A549 (cell line): ENCODE results near the gene CDC27. TPM values are rescaled to one million over a fixed set of nuclear protein-coding genes. Genes with fewer than 3 reads are reported as not detected.

ENCODE experiments used
- ATAC-seq, 2 experiments: fragments of 200-7000 bp in 1 of 2; fragments of >200 bp in 1 of 2; cut with Nextera tagmentation in 1 of 2; cut with Tn5 transposase in 1 of 2; 3 replicates each; pipeline versions ENCODE4 v1.8.0 to v1.9.1; 2018 to 2020; ENCODE audit warnings: mild to moderate bottlenecking in 1 of 2, moderate library complexity in 1 of 2
- CTCF ChIA-PET: fragments of 300-600 bp; sonication (Branson Sonifier 250); formaldehyde crosslinking; extraction: SDS; loops from one replicate; lab custom pipeline; 2021; ENCODE audit warnings: antibody characterized with exemption, inconsistent platforms; lab: Yijun Ruan, JAX
- POLR2A ChIA-PET: fragments of 350-600 bp; formaldehyde crosslinking; extraction: SDS; loops from one replicate; lab custom pipeline; 2021; ENCODE audit warnings: antibody characterized with exemption, inconsistent platforms; lab: Yijun Ruan, JAX
- DNase-seq, 2 experiments: peaks; one replicate each; pipeline versions ENCODE4 v3.0.0 to v3.0.0-alpha.2; 2011 to 2016; ENCODE audit warnings: low read depth in 1 of 2, low spot score in 1 of 2
- FAIRE-seq: peaks from 2 replicates; lab custom pipeline; 2011; peaks lifted over from hg19 to GRCh38; lab: Jason Lieb, UNC
- H3K27ac ChIP-seq, 2 experiments: fragments of >200 bp; sonication (Bioruptor Twin); formaldehyde crosslinking; 3 replicates each; pipeline ENCODE4 v1.5.1; 2016 to 2017
- H3K4me1 ChIP-seq: fragments of >200 bp; sonication (Bioruptor Twin); formaldehyde crosslinking; 3 replicates; pipeline ENCODE4 v1.6.1; 2016
- H3K4me2 ChIP-seq: fragments of >200 bp; sonication (Bioruptor Twin); formaldehyde crosslinking; 3 replicates; pipeline ENCODE4 v1.6.1; 2016
- H3K4me3 ChIP-seq: fragments of >200 bp; sonication (Bioruptor Twin); formaldehyde crosslinking; 3 replicates; pipeline ENCODE4 v1.5.1; 2016
- H3K9me3 ChIP-seq: fragments of >200 bp; sonication (Bioruptor Twin); formaldehyde crosslinking; 3 replicates; pipeline ENCODE4 v1.6.1; 2016
- BCL3 ChIP-seq: fragments of >200 bp; sonication (Bioruptor Twin); formaldehyde crosslinking; IDR thresholded peaks from 3 replicates; pipeline ENCODE4 v1.6.1; 2016
- CBX2 ChIP-seq: fragments of 200-600 bp; sonication (generic); IDR thresholded peaks from 2 replicates; pipeline ENCODE4 v1.6.1; 2016; ENCODE audit warnings: low read depth, mild to moderate bottlenecking, borderline replicate concordance
- CTCF ChIP-seq: fragments of >200 bp; sonication (Bioruptor Twin); formaldehyde crosslinking; IDR thresholded peaks from 3 replicates; pipeline ENCODE4 v1.5.1; 2016
- EHF ChIP-seq: fragments of 250-450 bp; sonication (Bioruptor Pico); IDR thresholded peaks from 2 replicates; pipeline ENCODE4 v1.5.0; 2020; ENCODE audit warnings: mild to moderate bottlenecking
- ESRRA ChIP-seq: fragments of 150-350 bp; IDR thresholded peaks from 2 replicates; pipeline ENCODE4 v1.6.1; 2014; ENCODE audit warnings: mild to moderate bottlenecking, low read length, borderline replicate concordance
- FOSL2 ChIP-seq, 2 experiments: fragments of 450-650 bp in 1 of 2; fragments of >200 bp in 1 of 2; sonication (Bioruptor Twin) in 1 of 2; formaldehyde crosslinking; IDR thresholded peaks; 2 replicates each; pipeline versions ENCODE4 v1.5.0 to v1.6.1; 2016 to 2020; ENCODE audit warnings: mild to moderate bottlenecking in 1 of 2, moderate library complexity in 1 of 2
- GATA3 ChIP-seq: IDR thresholded peaks from 2 replicates; pipeline ENCODE4 v1.6.1; 2012; ENCODE audit warnings: borderline replicate concordance
- HDAC2 ChIP-seq: fragments of 200-600 bp; sonication (generic); IDR thresholded peaks from 2 replicates; pipeline ENCODE4 v1.6.1; 2016
- HES2 ChIP-seq: fragments of >200 bp; sonication (Bioruptor Twin); formaldehyde crosslinking; IDR thresholded peaks from 2 replicates; pipeline ENCODE4 v1.6.1; 2016
- KDM1A ChIP-seq: fragments of 200-600 bp; sonication (generic); IDR thresholded peaks from 2 replicates; pipeline ENCODE4 v1.6.1; 2016; ENCODE audit warnings: low read depth, mild to moderate bottlenecking
- MYC ChIP-seq: IDR thresholded peaks from 2 replicates; pipeline ENCODE4 v1.6.1; 2012; ENCODE audit warnings: mild to moderate bottlenecking, inconsistent platforms, low read length, improper control_type of control experiment, borderline replicate concordance
- NFE2L2 ChIP-seq: fragments of 150-350 bp; conservative IDR thresholded peaks from 2 replicates; pipeline ENCODE4 v1.6.1; 2014; ENCODE audit warnings: low read length
- NPAS2 ChIP-seq: fragments of 250-450 bp; sonication (Bioruptor Pico); IDR thresholded peaks from 2 replicates; pipeline ENCODE4 v1.8.0; 2022; ENCODE audit warnings: mild to moderate bottlenecking, moderate library complexity, borderline replicate concordance
- PHF8 ChIP-seq: fragments of 200-600 bp; sonication (generic); IDR thresholded peaks from 2 replicates; pipeline ENCODE4 v1.6.1; 2016; ENCODE audit warnings: low read depth, mild to moderate bottlenecking, antibody characterized with exemption, moderate library complexity, borderline replicate concordance
- POLR2A ChIP-seq: IDR thresholded peaks from 2 replicates; pipeline ENCODE4 v1.6.1; 2012; ENCODE audit warnings: mild to moderate bottlenecking, low read length
- POLR2AphosphoS2 ChIP-seq: conservative IDR thresholded peaks from 2 replicates; pipeline ENCODE4 v1.6.1; 2012; ENCODE audit warnings: low read length, improper control_type of control experiment, inconsistent platforms
- RARB ChIP-seq: fragments of 250-450 bp; sonication (Bioruptor Pico); IDR thresholded peaks from 2 replicates; pipeline ENCODE4 v1.8.0; 2021; ENCODE audit warnings: mild to moderate bottlenecking, moderate library complexity
- REST ChIP-seq: fragments of 200-600 bp; sonication (generic); IDR thresholded peaks from 2 replicates; pipeline ENCODE4 v1.6.1; 2016; ENCODE audit warnings: antibody characterized with exemption, mild to moderate bottlenecking, moderate library complexity
- SMC3 ChIP-seq: fragments of >200 bp; sonication (Bioruptor Twin); formaldehyde crosslinking; IDR thresholded peaks from 3 replicates; pipeline ENCODE4 v1.6.1; 2018; ENCODE audit warnings: inconsistent platforms
- ZFP36 ChIP-seq: fragments of 450-650 bp; IDR thresholded peaks from 2 replicates; pipeline ENCODE4 v1.6.1; 2014; ENCODE audit warnings: borderline replicate concordance; ENCODE audit not compliant: partially characterized antibody
- ZSCAN20 ChIP-seq: fragments of 250-450 bp; sonication (Bioruptor Pico); IDR thresholded peaks from 2 replicates; pipeline ENCODE4 v1.8.0; 2022; ENCODE audit warnings: mild to moderate bottlenecking, moderate library complexity
- polyA plus RNA-seq, 4 experiments: library from polyadenylated mRNA; depleted of rRNA in 3 of 4; stranded (reverse); fragments of >200 nt; fragmentation: RNase III in 1 of 4; extraction: RNeasy Plus Mini Kit Qiagen cat#74134 plus additional on column Dnase treatment in 1 of 4; gene quantifications; 2 replicates in 3 of 4; 3 replicates in 1 of 4; pipeline ENCODE4 v1.2.3, GENCODE V29; 2011 to 2017

Gene CDC27
- polyA plus RNA-seq, 2 of the 4 experiments (the other 2 are of a cell fraction), result 88.0 to 150 TPM

GRCh38 chr17:47199627-47200324 lies 10.7 kb upstream of the CDC27 start (continued):
- TF ChIP-seq MYC (no peak), HDAC2 (no peak), NPAS2 (CRISPR knock-in tag) (no peak), GATA3 (no peak)
- TF ChIP-seq, all 56 proteins: peak for 0

- POLR2A ChIA-PET, result interaction anchor here (1.4 kb wide), 1 partner anchor 9 kb away, joined by 7 read pairs; the partner anchor contains the start of gene CDC27
- FAIRE-seq, result no peak
- CTCF ChIA-PET, result interaction anchor here (1.1 to 4.3 kb wide), 5 partner anchors 8 to 126 kb away, joined by 3 to 17 read pairs (median 4); partner anchors contain the start of genes CDC27, EFCAB13 and MYL4
These were observed 8.7 kb upstream of the CDC27 start for GRCh38 chr17:47197821-47198220.

More at GRCh38 chr17:47197821-47198220, 8.7 kb upstream of the CDC27 start:
- no peak for TF ChIP-seq ZSCAN20 (CRISPR knock-in tag)
- no peak for TF ChIP-seq ESRRA
- TF ChIP-seq GATA3, result no peak
- TF ChIP-seq POLR2AphosphoS2, result no peak
- no peak for TF ChIP-seq POLR2A
- no peak for TF ChIP-seq RARB (CRISPR knock-in tag)
- no peak for TF ChIP-seq HDAC2
- TF ChIP-seq EHF (CRISPR knock-in tag), result no peak
- no peak for TF ChIP-seq FOSL2 (IDR thresholded peaks at IDR 0.05)
- TF ChIP-seq FOSL2 (CRISPR knock-in tag; IDR thresholded peaks at IDR 0.05), result no peak
- TF ChIP-seq CTCF, result no peak
- TF ChIP-seq CBX2, result no peak
- TF ChIP-seq ZFP36, result no peak
- no peak for TF ChIP-seq HES2
- TF ChIP-seq BCL3, result no peak
- TF ChIP-seq SMC3, result no peak
- TF ChIP-seq KDM1A, result no peak
- no peak for TF ChIP-seq NFE2L2
- TF ChIP-seq PHF8, result no peak
- no peak for TF ChIP-seq REST
- H3K9me3 ChIP-seq, result no peaks in the 10 kb centered on the region
- no peaks in the 10 kb centered on the region for H3K4me1 ChIP-seq
- H3K27ac ChIP-seq, result no peak overlapping the region
- H3K4me3 ChIP-seq, result no peak overlapping the region
- no peak for ATAC-seq
- DNase-seq, result no peak
- no peak overlapping the region for H3K4me2 ChIP-seq
